HEK293 (cell line): ENCODE measurements around the gene KLHL4.

Experiments
- TF ChIP-seq, protein P1 (sequence below): fragments of 450-650 bp; formaldehyde crosslinking; conservative IDR thresholded peaks from 2 replicates; pipeline ENCODE4 v1.5.1; 2016; ENCODE audit warnings: low read depth, missing biosample characterization, missing genetic modification characterization
- TF ChIP-seq, protein P2 (sequence below): fragments of 450-650 bp; formaldehyde crosslinking; IDR thresholded peaks from 2 replicates; pipeline ENCODE4 v1.5.1; 2016; ENCODE audit warnings: missing biosample characterization, missing genetic modification characterization

DNA sequence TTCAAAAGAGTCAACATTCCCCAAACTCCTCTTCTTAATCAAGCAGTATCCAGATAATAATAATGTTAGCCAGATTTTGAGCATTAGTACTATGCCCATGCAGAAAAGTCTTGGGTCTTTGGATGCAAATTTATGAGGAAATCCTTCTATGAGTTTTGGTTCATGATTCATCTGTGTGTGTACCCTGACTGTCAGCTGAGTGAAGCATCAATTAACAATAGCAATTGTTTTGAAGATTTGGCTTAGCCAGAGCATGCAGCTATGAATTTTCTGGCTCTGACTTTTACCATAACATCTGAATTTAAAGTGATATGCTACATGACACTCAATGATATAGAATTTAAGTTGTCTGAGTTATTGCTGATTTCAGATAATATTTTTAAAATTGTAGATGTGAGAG, 145.8 kb downstream of the KLHL4 start:
- TF ChIP-seq, protein P1, sequence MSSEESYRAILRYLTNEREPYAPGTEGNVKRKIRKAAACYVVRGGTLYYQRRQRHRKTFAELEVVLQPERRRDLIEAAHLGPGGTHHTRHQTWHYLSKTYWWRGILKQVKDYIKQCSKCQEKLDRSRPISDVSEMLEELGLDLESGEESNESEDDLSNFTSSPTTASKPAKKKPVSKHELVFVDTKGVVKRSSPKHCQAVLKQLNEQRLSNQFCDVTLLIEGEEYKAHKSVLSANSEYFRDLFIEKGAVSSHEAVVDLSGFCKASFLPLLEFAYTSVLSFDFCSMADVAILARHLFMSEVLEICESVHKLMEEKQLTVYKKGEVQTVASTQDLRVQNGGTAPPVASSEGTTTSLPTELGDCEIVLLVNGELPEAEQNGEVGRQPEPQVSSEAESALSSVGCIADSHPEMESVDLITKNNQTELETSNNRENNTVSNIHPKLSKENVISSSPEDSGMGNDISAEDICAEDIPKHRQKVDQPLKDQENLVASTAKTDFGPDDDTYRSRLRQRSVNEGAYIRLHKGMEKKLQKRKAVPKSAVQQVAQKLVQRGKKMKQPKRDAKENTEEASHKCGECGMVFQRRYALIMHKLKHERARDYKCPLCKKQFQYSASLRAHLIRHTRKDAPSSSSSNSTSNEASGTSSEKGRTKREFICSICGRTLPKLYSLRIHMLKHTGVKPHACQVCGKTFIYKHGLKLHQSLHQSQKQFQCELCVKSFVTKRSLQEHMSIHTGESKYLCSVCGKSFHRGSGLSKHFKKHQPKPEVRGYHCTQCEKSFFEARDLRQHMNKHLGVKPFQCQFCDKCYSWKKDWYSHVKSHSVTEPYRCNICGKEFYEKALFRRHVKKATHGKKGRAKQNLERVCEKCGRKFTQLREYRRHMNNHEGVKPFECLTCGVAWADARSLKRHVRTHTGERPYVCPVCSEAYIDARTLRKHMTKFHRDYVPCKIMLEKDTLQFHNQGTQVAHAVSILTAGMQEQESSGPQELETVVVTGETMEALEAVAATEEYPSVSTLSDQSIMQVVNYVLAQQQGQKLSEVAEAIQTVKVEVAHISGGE (tag by site-specific recombination), result no peak
- TF ChIP-seq, protein P2, sequence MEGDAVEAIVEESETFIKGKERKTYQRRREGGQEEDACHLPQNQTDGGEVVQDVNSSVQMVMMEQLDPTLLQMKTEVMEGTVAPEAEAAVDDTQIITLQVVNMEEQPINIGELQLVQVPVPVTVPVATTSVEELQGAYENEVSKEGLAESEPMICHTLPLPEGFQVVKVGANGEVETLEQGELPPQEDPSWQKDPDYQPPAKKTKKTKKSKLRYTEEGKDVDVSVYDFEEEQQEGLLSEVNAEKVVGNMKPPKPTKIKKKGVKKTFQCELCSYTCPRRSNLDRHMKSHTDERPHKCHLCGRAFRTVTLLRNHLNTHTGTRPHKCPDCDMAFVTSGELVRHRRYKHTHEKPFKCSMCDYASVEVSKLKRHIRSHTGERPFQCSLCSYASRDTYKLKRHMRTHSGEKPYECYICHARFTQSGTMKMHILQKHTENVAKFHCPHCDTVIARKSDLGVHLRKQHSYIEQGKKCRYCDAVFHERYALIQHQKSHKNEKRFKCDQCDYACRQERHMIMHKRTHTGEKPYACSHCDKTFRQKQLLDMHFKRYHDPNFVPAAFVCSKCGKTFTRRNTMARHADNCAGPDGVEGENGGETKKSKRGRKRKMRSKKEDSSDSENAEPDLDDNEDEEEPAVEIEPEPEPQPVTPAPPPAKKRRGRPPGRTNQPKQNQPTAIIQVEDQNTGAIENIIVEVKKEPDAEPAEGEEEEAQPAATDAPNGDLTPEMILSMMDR (tag by site-specific recombination), result no peak
